ENCODE results near the gene MAST3. TPM values are rescaled to one million over a fixed set of nuclear protein-coding genes. Genes with fewer than 3 reads are reported as not detected.

MAST3 gene
- total RNA-seq, 1 experiment from 2014 or later, result 4.3 TPM

DNA sequence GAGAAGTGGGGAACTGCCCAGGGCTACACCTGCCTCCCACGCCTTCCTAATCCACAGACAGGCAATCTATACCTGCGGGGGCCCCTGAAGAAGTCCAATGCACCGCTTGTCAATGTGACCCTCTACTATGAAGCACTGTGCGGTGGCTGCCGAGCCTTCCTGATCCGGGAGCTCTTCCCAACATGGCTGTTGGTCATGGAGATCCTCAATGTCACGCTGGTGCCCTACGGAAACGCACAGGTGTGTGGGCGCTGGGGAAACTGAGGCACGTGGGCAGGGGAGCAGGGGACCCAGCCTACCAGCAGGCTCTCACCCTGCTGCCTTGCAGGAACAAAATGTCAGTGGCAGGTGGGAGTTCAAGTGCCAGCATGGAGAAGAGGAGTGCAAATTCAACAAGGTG is 77.4 kb downstream of the MAST3 start:
- no peaks in the 10 kb centered on the region; the same call in 1 of the 2 replicates for H3K36me3 ChIP-seq
- H3K4me1 ChIP-seq, result peaks cover 3% of the 10 kb centered on the region; the same call in 1 of the 2 replicates
- peaks cover 18% of the 10 kb centered on the region; the same call in 1 of the 2 replicates for H3K27me3 ChIP-seq
- no peak for DNase-seq
- H3K9me3 ChIP-seq (replicated peaks), result no peaks in the 10 kb centered on the region
- no peak overlapping the region for H3K4me3 ChIP-seq
- no peak overlapping the region for H3K27ac ChIP-seq

DNA sequence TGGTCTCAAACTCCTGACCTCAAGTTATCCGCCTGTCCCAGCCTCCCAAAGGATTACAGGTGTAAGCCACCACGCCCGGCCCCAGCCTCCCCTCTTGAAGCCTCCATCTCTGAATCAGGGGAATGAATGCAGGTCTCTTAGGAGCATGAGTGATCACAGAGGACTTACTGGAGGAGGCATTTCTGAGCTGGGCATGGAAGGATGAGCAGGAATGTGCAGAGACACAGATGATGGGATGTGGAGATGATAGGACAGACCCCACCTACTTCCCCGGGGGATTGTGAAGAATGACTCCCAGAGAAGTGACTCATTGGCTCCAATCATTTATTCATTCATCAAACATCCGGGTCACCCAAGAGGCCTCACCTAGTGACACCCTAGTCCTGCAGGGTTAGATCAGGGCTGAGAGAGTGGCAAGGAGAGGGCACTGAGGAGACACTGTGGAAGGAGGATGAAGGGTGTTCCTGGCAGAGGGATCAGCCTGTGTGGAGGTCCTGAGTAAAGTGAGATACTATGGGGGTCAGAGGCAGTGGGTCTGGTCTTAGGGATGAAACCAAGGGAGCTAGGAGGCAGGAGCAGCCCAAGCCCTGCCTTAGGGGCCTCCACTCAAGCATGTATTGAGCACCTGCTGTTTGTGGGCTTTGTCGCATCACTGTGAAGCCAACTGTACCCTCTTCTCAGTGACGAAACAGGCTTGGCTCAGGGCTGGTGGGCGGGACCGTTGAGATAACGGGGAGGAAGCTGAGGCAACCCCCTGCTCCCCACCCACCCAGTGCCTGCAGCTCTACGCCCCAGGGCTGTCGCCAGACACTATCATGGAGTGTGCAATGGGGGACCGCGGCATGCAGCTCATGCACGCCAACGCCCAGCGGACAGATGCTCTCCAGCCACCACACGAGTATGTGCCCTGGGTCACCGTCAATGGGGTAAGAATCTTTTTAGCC is 79.1 kb downstream of the MAST3 start:
- Histone ChIP-seq H3K27me3 (peaks cover 20% of the 10 kb centered on the region), H3K27ac (no peak overlapping the region), H3K36me3 (no peaks in the 10 kb centered on the region), H3K9me3 (replicated peaks) (no peaks in the 10 kb centered on the region), H3K4me3 (no peak overlapping the region), H3K4me1 (peaks cover 3% of the 10 kb centered on the region; the same call in 1 of the 2 replicates)
- DNase-seq, result no peak

DNA sequence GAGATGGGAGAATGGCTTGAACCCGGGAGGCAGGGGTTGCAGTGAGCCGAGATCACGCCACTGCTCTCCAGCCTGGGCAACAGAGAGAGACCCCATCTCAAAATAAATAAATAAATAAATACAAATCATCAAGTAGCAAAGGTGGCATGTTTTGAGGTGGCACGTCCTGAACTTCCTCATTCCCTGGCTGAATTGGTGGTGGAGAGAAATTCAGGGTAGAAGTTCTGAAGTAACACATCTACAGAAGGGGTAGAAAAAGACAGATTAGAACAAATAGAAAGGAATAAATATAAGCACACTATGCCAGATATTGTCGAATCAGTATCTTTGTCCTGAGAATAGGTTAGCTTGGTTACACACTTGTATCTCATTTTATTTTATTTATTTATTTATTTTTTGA is 82.4 kb downstream of the MAST3 start:
- Histone ChIP-seq H3K27me3 (peaks cover 29% of the 10 kb centered on the region), H3K36me3 (no peaks in the 10 kb centered on the region), H3K9me3 (replicated peaks) (no peaks in the 10 kb centered on the region), H3K4me3 (no peak overlapping the region), H3K4me1 (no peaks in the 10 kb centered on the region), H3K27ac (no peak overlapping the region)
- DNase-seq, result no peak

DNA sequence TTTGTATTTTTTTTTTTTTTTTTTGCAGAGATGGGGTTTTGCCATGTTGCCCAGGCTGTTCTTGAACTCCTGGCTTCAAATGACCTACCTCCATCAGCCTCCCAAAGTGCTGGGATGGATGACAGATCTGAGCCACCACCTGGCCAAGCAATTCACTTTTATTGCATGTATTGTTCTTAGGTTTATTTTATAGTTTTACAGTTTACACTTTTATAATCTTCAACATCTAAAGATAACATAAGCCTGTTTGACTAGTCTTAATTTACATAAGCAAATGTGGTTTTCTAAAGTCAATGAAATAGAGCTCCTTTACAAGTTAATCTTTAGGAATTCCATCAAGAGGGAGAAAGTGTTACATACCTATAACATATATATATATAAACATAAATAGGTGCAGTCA is 86.0 kb downstream of the MAST3 start:
- peaks cover 33% of the 10 kb centered on the region for H3K27me3 ChIP-seq
- no peak for DNase-seq

DNA sequence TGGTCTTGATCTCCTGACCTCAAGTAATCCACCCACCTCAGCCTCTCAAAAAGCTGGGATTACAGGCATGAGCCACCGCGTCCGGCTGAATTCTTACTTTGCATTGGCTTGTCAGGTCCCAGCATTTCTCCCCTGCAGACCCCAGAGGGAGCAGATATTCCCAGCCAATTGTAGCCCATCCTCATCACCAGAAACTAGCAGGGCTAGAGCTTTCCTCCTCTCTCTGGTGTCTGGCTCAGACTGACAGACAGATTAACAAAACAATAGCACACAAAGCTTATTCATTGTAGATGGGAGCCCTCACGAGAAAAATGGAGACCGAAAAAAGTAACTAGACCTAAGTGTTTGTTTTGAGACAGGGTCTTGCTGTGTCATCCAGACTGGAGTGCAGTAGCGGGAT is 88.0 kb downstream of the MAST3 start:
- DNase-seq, result no peak
- no peak overlapping the region for H3K27ac ChIP-seq

More for the DNA sequence above, 86.0 kb downstream of the MAST3 start:
- Histone ChIP-seq H3K36me3 (no peaks in the 10 kb centered on the region), H3K9me3 (replicated peaks) (no peaks in the 10 kb centered on the region), H3K4me3 (no peak overlapping the region), H3K27ac (no peak overlapping the region), H3K4me1 (no peaks in the 10 kb centered on the region)

DNA sequence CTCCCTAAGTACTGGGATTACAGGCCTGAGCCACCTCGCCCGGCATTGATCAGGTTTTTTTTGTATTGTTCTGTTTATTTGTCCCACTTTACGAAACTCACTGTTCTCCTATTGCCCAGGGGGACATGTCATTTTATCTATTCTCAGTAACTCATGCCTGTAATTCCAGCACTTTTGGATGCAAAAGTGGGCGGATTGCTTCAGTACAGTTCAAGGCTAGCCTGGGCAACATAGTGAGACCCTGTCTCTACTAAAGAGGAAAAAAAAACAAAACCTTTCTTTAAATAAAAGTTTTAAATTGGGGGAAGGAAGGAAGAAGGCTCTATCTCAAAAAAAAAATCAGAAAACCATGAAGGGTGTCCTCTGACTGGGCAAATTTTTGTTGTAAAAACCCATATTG is 92.7 kb downstream of the MAST3 start:
- Histone ChIP-seq H3K27me3 (peaks cover 15% of the 10 kb centered on the region), H3K36me3 (no peaks in the 10 kb centered on the region), H3K9me3 (replicated peaks) (no peaks in the 10 kb centered on the region), H3K4me3 (no peak overlapping the region), H3K27ac (no peak overlapping the region), H3K4me1 (no peaks in the 10 kb centered on the region)
- no peak for DNase-seq

More for the DNA sequence above, 88.0 kb downstream of the MAST3 start:
- H3K36me3 ChIP-seq, result no peaks in the 10 kb centered on the region
- H3K4me3 ChIP-seq, result no peak overlapping the region
- no peaks in the 10 kb centered on the region for H3K4me1 ChIP-seq
- no peaks in the 10 kb centered on the region for H3K9me3 ChIP-seq (replicated peaks)
- H3K27me3 ChIP-seq, result peaks cover 33% of the 10 kb centered on the region

DNA sequence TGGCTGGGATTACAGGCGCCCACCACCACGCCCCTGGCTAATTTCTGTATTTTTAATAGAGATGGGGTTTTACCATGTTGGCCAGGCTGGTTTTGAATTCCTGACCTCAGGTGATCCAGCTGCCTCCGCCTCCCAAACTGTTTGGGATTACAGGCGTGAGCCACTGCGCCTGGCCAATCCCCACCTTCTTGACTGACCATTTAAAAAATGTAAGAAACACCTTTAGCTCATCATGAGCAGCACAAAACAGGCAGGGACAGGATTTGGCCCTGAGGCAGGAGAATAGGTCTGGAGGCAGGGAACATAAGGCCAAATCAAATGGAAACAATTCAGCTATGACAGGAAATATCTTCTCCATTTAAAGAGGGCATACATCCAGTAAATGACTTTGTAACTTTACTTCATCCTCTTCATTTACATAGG is 94.1 kb downstream of the MAST3 start:
- DNase-seq, result no peak
- no peaks in the 10 kb centered on the region for H3K36me3 ChIP-seq
- H3K4me1 ChIP-seq, result no peaks in the 10 kb centered on the region
- peaks cover 5% of the 10 kb centered on the region; the same call in 1 of the 2 replicates for H3K27me3 ChIP-seq
- peak overlapping the region; percentile 53 for H3K4me3 ChIP-seq
- H3K27ac ChIP-seq, result no peak overlapping the region
- no peaks in the 10 kb centered on the region for H3K9me3 ChIP-seq (replicated peaks)

DNA sequence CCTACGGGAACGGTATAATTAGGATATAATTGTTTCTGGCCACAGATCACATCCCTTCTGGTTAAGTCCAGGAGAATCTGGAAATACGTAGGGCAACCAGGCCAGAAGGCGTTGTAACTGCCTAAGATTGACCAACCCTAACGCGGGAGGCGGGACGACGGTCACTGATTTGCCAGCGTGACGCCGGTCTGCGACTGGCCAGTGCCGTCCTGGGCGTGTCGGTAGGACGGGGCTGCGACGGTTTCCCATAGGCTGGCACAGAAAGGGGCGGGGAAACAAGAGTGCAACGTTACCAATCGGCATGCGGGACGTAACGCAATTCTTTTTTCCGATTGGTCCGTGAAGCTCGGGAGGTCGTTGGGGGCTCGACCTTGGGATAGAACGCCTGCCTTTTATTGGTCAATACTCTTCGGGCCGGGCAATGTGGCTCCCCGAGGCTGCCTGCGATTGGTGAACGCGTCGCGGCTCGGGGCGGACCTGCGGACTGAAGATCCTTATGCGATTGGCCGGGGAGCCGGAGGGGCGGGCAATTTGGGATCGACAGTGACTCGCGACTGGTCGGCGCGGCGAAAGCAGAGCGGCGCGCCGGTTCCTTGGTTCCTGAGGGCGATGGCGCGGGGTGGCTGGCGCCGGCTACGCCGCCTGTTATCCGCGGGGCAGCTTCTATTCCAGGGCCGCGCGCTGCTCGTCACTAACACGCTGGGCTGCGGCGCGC is 95.3 kb downstream of the MAST3 start, which contains the start of gene MPV17L2:
MPV17L2 (plus strand) TSS at position 546 of the 715 bp plus-strand sequence; CDS start at position 610, 64 bp downstream.
- peak within 1 kb of the TSS; percentile 29 for H3K27ac ChIP-seq
- H3K4me3 ChIP-seq, result peak within 1 kb of the TSS; percentile 80
- DNase-seq, result peak; percentile 100
- H3K4me1 ChIP-seq, result no peaks in the 10 kb centered on the region
- no peaks in the 10 kb centered on the region for H3K36me3 ChIP-seq
- no peaks in the 10 kb centered on the region for H3K27me3 ChIP-seq
- no peaks in the 10 kb centered on the region for H3K9me3 ChIP-seq (replicated peaks)

DNA sequence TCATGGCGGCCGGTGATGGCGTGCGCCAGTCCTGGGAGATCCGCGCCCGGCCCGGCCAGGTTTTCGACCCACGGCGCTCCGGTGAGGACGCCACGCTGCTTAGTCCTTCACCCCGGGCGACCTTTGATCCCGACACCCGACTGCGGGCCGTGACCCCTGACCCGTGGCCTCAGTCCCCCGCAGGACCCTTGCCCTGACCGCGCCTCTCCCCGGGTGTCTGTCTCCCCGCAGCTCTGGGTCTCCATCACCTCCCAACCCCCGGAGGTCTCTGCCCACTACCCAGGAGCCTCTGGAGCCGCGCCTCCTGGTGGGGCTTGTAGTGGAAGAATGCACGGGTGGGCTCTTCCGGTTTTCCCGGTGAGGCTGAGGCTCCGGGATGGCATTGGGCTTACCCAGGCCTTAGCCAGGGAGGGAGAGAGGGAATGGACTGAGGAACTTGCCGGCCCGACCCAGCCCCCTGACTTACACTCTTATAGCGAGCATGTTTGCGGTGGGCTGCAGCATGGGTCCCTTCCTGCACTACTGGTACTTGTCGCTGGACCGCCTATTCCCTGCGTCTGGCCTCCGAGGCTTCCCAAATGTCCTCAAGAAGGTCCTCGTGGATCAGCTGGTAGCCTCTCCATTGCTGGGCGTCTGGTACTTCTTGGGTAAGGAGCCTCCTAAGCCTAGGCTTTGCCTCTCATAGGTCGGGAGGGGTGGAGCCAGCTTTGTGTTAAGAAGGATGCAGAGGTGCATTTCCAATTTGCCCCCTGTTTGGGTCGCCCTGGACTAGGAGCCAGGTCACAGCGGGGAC is 96.0 kb downstream of the MAST3 start:
- Histone ChIP-seq H3K4me1 (no peaks in the 10 kb centered on the region), H3K4me3 (peak overlapping the region; percentile 80), H3K9me3 (replicated peaks) (no peaks in the 10 kb centered on the region), H3K27me3 (no peaks in the 10 kb centered on the region), H3K27ac (peak overlapping the region; percentile 29; the same call in 1 of the 2 replicates), H3K36me3 (no peaks in the 10 kb centered on the region)
- DNase-seq, result peak; percentile 42 to 47

DNA sequence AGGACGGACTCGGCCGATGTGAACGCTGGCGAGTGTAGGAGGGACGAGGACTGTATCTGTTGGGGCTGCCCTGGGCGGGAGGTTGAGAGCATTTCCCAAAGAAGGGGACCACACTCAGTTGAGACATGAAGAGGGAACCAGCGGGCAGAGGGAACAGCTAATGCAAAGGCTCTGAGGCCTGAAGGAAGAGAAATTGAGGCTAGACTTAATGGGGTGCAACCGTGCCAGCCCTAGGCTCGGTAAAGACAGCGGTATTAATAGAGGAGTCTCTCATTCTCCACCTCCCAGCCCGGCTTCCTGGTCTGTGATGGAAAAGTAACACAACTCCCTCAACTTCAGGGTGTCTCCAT is 96.6 kb downstream of the MAST3 start:
- Histone ChIP-seq H3K4me1 (no peaks in the 10 kb centered on the region), H3K4me3 (peak overlapping the region; percentile 80), H3K27me3 (no peaks in the 10 kb centered on the region), H3K9me3 (replicated peaks) (no peaks in the 10 kb centered on the region), H3K36me3 (no peaks in the 10 kb centered on the region), H3K27ac (no peak overlapping the region)
- DNase-seq, result no peak

DNA sequence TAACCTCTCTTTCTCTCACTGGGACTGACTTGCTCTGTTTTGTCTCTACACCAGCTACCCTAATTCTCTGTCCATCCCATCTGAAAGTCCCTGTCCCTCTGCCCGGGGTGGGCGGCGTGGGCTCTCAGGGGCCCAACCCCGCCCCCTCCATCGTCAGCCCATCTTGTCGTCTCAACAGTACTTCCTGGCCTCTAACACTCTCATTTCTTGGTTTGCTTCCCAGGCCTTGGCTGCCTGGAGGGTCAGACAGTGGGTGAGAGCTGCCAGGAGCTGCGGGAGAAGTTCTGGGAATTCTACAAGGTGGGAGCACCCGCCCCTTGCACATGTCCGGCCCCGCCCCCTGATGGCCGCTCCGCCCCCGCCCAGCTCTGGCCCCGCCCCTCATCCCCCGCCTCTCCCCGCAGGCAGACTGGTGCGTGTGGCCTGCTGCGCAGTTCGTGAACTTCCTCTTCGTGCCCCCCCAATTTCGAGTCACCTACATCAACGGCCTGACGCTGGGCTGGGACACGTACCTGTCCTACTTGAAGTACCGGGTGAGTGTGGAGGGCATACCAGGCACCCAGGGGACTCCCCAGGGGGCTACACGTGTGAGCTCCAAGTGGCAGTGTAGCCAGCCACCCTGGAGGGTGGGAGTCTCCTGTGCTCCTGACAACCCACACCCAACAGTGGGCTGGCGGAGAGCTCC is 97.1 kb downstream of the MAST3 start:
- Histone ChIP-seq H3K4me3 (no peak overlapping the region), H3K9me3 (replicated peaks) (no peaks in the 10 kb centered on the region), H3K36me3 (no peaks in the 10 kb centered on the region), H3K27ac (no peak overlapping the region), H3K27me3 (no peaks in the 10 kb centered on the region), H3K4me1 (no peaks in the 10 kb centered on the region)
- peak; percentile 37 to 44 for DNase-seq

DNA sequence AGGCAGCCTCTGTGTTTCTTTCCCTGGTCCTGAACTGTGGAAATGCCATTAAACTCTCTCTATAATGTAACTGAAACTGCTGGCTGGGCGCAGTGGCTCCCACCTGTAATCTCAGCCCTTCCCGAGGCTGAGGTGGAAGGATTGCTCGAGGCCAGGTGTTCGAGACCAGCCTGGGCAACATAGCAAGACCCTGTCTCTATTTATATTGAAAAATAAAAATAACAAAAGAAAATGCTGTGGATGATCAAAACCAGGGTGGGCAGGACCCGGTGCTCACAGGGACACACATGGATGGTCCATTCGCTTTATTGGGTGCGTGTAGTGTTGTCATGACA is 98.9 kb downstream of the MAST3 start:
- Histone ChIP-seq H3K27me3 (no peaks in the 10 kb centered on the region), H3K36me3 (no peaks in the 10 kb centered on the region), H3K4me1 (no peaks in the 10 kb centered on the region), H3K9me3 (replicated peaks) (no peaks in the 10 kb centered on the region), H3K27ac (no peak overlapping the region), H3K4me3 (no peak overlapping the region)
- no peak for DNase-seq

DNA sequence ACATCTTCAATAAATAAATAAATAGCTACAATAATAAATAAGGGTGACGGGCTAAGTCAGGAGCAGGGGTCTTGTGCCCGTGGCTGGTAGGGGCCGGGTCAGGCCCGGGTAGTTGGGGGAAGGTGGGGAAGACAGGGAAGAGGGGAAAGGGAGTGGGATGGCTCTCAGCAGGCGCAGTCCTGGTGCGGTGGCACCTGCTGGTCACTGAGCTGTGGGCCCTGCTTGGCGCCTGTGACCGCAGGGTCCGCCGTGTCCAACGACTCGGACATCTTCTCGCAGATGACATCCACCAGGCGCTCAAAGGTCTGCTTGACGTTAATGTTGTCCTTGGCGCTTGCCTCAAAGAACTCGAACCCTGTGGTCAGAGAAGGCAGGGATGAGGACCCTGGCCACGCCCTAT is 99.7 kb downstream of the MAST3 start:
- no peaks in the 10 kb centered on the region for H3K4me1 ChIP-seq
- no peaks in the 10 kb centered on the region for H3K9me3 ChIP-seq (replicated peaks)
- no peaks in the 10 kb centered on the region for H3K36me3 ChIP-seq
- DNase-seq, result no peak
- no peaks in the 10 kb centered on the region for H3K27me3 ChIP-seq
- no peak overlapping the region for H3K27ac ChIP-seq
- H3K4me3 ChIP-seq, result no peak overlapping the region

DNA sequence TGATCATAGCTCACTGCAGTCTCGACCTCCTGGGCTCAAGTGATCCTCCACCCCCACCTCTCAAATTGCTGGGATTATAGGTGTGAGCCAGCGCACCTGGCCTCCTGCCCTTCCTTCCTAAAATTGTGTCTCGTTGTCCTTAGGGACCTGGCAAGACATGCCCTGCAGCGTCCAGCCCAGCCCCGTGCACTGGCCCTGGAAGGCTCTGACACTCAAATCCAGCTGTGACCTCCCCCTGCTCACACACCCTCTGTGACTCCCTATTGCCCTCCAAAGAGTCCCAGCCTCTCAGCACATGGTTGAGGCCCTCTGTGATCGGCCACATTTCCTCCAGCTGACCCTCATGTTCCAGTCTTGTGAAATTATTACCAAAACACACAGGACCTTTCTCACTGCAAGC is 100.4 kb downstream of the MAST3 start:
- no peak for DNase-seq
- no peaks in the 10 kb centered on the region for H3K27me3 ChIP-seq
- H3K9me3 ChIP-seq (replicated peaks), result no peaks in the 10 kb centered on the region
- H3K4me1 ChIP-seq, result peaks cover 1% of the 10 kb centered on the region; the same call in 1 of the 2 replicates
- no peak overlapping the region for H3K4me3 ChIP-seq
- H3K27ac ChIP-seq, result no peak overlapping the region
- H3K36me3 ChIP-seq, result no peaks in the 10 kb centered on the region
